Loucy (cell line): ENCODE results near the gene TMEM108.

Source experiments
- CTCF ChIP-seq: fragments of 200-600 bp; sonication (generic); conservative IDR thresholded peaks from 2 replicates; pipeline ENCODE4 v1.5.1; 2014; ENCODE audit warnings: mild to moderate bottlenecking, antibody characterized with exemption, low read length
- EZH2phosphoT487 ChIP-seq: fragments of 200-600 bp; IDR thresholded peaks from 2 replicates; pipeline ENCODE4 v1.6.1; 2018; ENCODE audit warnings: antibody characterized with exemption, mild to moderate bottlenecking, moderate library complexity, borderline replicate concordance

- TF ChIP-seq CTCF: no peak
- no peak for TF ChIP-seq EZH2phosphoT487
These were observed 27.8 kb downstream of the TMEM108 start for GRCh38 chr3:133066026-133066425.
